ENCODE measurements around the gene WNT1. TPM values are rescaled to one million over a fixed set of nuclear protein-coding genes. Genes with fewer than 3 reads are reported as not detected.

The WNT1 gene
- total and polyA plus RNA-seq, 10 of the 15 experiments (the other 5 are each of a cell fraction or from before 2014, with no cell fraction given): not detected

DNA sequence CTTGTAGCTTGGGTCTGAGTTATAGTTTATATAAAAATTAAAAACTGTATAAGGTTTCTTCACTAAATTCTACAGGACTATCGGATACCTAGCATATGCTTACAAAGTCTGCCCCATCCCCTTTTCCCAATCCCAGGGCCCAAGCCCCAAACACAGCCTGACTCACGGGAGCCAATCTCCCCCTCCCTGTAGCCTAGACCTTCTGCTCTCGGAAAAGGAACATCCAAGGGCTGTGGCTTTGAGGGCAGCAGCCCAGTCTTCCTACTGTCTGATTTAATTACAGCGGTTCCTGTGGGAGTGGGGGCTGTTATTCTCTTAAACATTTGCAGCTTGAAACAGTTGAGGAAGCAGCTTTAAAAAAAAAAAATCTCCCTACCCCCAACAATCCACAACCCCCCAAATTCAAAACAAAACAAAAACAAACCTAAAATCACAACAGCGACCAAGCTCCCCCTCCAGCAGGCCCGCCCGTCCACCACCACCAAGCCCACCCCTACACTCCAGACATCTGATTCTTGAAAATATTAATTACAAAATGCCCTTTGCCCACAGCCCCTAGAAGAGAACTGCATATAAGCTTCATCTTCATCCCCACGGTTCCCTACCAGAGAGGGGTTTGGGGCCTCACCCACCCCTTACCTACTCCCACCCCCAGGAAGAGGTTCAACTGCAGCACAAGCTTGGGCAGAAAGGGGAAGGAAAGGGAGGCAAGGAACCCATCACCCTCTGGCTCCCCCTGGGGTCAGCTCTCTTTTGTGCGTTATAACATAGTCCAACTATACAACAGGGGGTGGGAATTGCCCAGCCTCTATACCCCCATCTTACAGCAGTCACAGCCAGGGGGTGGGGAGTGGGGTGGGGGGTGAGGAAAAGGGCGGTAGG lies 41.6 kb downstream of the WNT1 start:
- Histone ChIP-seq H3K9ac (ENCODE audit: control insufficient read depth, insufficient read depth, low read length) (peak overlapping the region; percentile 90; the same call in 1 of the 2 replicates), H3K27me3 (replicated peaks in 1 of 2; ENCODE audit: control insufficient read depth in 2 of 2, insufficient read depth in 2 of 2, low read length in 1 of 2) (no peaks in the 10 kb centered on the region), H3K9me3 (replicated peaks; ENCODE audit: control insufficient read depth, insufficient read depth, low read length) (no peaks in the 10 kb centered on the region), H3K4me2 (ENCODE audit: control insufficient read depth, insufficient read depth) (peak overlapping the region; percentile 45; the same call in 1 of the 2 replicates), H3K27ac (ENCODE audit: control insufficient read depth, insufficient read depth) (peak overlapping the region; percentile 66), H3K4me3 (peak overlapping the region; percentile 71), H4K20me1 (ENCODE audit: control insufficient read depth, insufficient read depth) (no peaks in the 10 kb centered on the region), H3K79me2 (ENCODE audit: control insufficient read depth, insufficient read depth, low read length) (peaks cover 17% of the 10 kb centered on the region), H3K36me3 (ENCODE audit: control insufficient read depth in 2 of 2, insufficient read depth in 2 of 2, low read length in 1 of 2) (peaks cover 3 to 12% of the 10 kb centered on the region in 2 experiments), H3K4me1 (ENCODE audit: control insufficient read depth, insufficient read depth, low read length) (0 out of 2 replicates have a peak, but pooled peaks cover 3% of the 10 kb centered on the region), H2AFZ (ENCODE audit: control insufficient read depth, low read depth, low read length) (no peak overlapping the region)
- no peak for FAIRE-seq
- intact Hi-C loops (cut with micrococcal nuclease; ENCODE audit: unreplicated experiment): no loop called here
- no peak for TF ChIP-seq KAT2A (conservative IDR thresholded peaks at IDR 0.05; ENCODE audit: control insufficient read depth, low read depth, low read length)
- TF ChIP-seq SMC3 (IDR thresholded peaks at IDR 0.05; ENCODE audit: borderline replicate concordance, low read length): peak; percentile 32; the same call in 1 of the 2 replicates
- no peak for TF ChIP-seq SMAD5 (IDR thresholded peaks at IDR 0.05; ENCODE audit: low read depth)
- TF ChIP-seq, protein P1, sequence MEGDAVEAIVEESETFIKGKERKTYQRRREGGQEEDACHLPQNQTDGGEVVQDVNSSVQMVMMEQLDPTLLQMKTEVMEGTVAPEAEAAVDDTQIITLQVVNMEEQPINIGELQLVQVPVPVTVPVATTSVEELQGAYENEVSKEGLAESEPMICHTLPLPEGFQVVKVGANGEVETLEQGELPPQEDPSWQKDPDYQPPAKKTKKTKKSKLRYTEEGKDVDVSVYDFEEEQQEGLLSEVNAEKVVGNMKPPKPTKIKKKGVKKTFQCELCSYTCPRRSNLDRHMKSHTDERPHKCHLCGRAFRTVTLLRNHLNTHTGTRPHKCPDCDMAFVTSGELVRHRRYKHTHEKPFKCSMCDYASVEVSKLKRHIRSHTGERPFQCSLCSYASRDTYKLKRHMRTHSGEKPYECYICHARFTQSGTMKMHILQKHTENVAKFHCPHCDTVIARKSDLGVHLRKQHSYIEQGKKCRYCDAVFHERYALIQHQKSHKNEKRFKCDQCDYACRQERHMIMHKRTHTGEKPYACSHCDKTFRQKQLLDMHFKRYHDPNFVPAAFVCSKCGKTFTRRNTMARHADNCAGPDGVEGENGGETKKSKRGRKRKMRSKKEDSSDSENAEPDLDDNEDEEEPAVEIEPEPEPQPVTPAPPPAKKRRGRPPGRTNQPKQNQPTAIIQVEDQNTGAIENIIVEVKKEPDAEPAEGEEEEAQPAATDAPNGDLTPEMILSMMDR (IDR thresholded peaks at IDR 0.05 in 2 of 3, conservative IDR thresholded peaks at IDR 0.05 in 1 of 3; ENCODE audit: control insufficient read depth in 2 of 3, extremely low read depth in 1 of 3, insufficient read depth in 1 of 3, low read depth in 3 of 3, low read length in 3 of 3): peak; percentile 26 to 66 (median 54); a peak in 5 of 6 replicates
- TF ChIP-seq MYB (IDR thresholded peaks at IDR 0.05; ENCODE audit: borderline replicate concordance, low read depth, low read length): no peak
- TF ChIP-seq, protein P2, sequence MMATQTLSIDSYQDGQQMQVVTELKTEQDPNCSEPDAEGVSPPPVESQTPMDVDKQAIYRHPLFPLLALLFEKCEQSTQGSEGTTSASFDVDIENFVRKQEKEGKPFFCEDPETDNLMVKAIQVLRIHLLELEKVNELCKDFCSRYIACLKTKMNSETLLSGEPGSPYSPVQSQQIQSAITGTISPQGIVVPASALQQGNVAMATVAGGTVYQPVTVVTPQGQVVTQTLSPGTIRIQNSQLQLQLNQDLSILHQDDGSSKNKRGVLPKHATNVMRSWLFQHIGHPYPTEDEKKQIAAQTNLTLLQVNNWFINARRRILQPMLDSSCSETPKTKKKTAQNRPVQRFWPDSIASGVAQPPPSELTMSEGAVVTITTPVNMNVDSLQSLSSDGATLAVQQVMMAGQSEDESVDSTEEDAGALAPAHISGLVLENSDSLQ (IDR thresholded peaks at IDR 0.05): no peak
- TF ChIP-seq RAD21 (IDR thresholded peaks at IDR 0.05; ENCODE audit: insufficient read depth, low read depth, low read length): peak; percentile 39; the same call in 1 of the 2 replicates
- no peak for TF ChIP-seq POLR2AphosphoS2 (IDR thresholded peaks at IDR 0.05; ENCODE audit: low read depth, low read length)
- no peak for TF ChIP-seq TBL1XR1 (IDR thresholded peaks at IDR 0.05; ENCODE audit: low read depth, low read length)
- SMC1A ChIA-PET (ENCODE audit: uncharacterized antibody, unreplicated experiment): interaction anchor here (1.1 to 3.4 kb wide), 6 partner anchors 12 to 38 kb away, joined by 3 to 15 read pairs (median 4); no protein-coding TSS in a partner anchor
- WGBS (ENCODE audit: insufficient coverage, insufficient replicate concordance, low lambda C conversion rate, missing lambda C conversion rate): 30% methylated on average over 9 of the region's 10 CpGs
- no TSS peak for BruUV-seq (replicated peaks)
- RAD21 ChIA-PET (ENCODE audit: unreplicated experiment): interaction anchor here (0.6 to 2.2 kb wide), 16 partner anchors 10 to 679 kb away, joined by 3 to 54 read pairs (median 3); partner anchors contain the start of genes ARF3, DDN, DDX23 and WNT1
- CTCF ChIA-PET: interaction anchor here (0.5 to 3.6 kb wide), 18 partner anchors 10 to 216 kb away, joined by 3 to 54 read pairs (median 5); partner anchors contain the start of genes DDN and DDX23
- POLR2A ChIA-PET: interaction anchor here (0.6 to 1.7 kb wide), 4 partner anchors 21 to 173 kb away, joined by 3 to 39 read pairs (median 4); partner anchors contain the start of genes DDN and TUBA1B
- in situ Hi-C loops (cut with MboI): no loop called here
- DNase-seq (ENCODE audit: low read depth, low spot score): no peak
- peak; percentile 54 for ATAC-seq

Data from GM12878 (cell line).